Endothelial cell of umbilical vein (primary cell): ENCODE results near the gene ALG6. TPM values are rescaled to one million over a fixed set of nuclear protein-coding genes. Genes with fewer than 3 reads are reported as not detected.

Source experiments
- BruUV-seq: library from RNA; stranded (reverse); fragments of 400-500 nt; replicated peaks from 2 replicates; lab custom pipeline; 2021; lab: Mats Ljungman, UMichigan
- CTCF ChIA-PET: fragments of 300-600, 350-600 bp; sonication (Branson Sonifier 250); formaldehyde crosslinking; loops from one replicate; lab custom pipeline; 2021; ENCODE audit warnings: antibody characterized with exemption, inconsistent platforms; lab: Charles Lee
- POLR2A ChIA-PET: fragments of 300-600, 350-600 bp; sonication (Branson Sonifier 250); formaldehyde crosslinking; loops from one replicate; lab custom pipeline; 2021; ENCODE audit warnings: antibody characterized with exemption, inconsistent platforms; lab: Charles Lee
- DNase-seq: peaks from one replicate; pipeline ENCODE4 v3.0.0-alpha.2; 2011; ENCODE audit warnings: low read depth, low spot score
- FAIRE-seq: peaks from 2 replicates; lab custom pipeline; 2011; peaks lifted over from hg19 to GRCh38; lab: Jason Lieb, UNC
- H2AFZ ChIP-seq: 2 replicates; pipeline ENCODE4 v1.6.0; 2012; ENCODE audit warnings: low read depth, low read length, control low read depth, inconsistent platforms
- H3K27ac ChIP-seq: 2 replicates; pipeline ENCODE4 v1.5.1; 2011; ENCODE audit warnings: low read depth, mild to moderate bottlenecking, control low read depth, low read length, moderate library complexity; ENCODE audit not compliant: insufficient read depth
- H3K27me3 ChIP-seq, 2 experiments: 2 replicates each; pipeline versions ENCODE4 v1.6.0 to v1.6.1; 2011; ENCODE audit warnings: low read length in 2 of 2, mixed read lengths in 1 of 2; ENCODE audit not compliant: control insufficient read depth in 2 of 2, insufficient read depth in 2 of 2
- H3K36me3 ChIP-seq, 2 experiments: 2 replicates in 1 of 2; 3 replicates in 1 of 2; pipeline ENCODE4 v1.5.1; 2011; ENCODE audit warnings: low read length in 2 of 2, mild to moderate bottlenecking in 1 of 2, moderate library complexity in 1 of 2; ENCODE audit not compliant: control insufficient read depth in 2 of 2, insufficient read depth in 2 of 2; ENCODE audit errors: extremely low read depth in 1 of 2
- H3K4me1 ChIP-seq: 3 replicates; pipeline ENCODE4 v1.5.1; 2011; ENCODE audit warnings: mild to moderate bottlenecking, low read length; ENCODE audit not compliant: control insufficient read depth, insufficient read depth; ENCODE audit errors: extremely low read depth
- H3K4me2 ChIP-seq: 2 replicates; pipeline ENCODE4 v1.6.1; 2011; ENCODE audit warnings: low read length, control low read depth, mixed read lengths; ENCODE audit not compliant: insufficient read depth
- H3K4me3 ChIP-seq, 3 experiments: fragments of 200-600 bp in 1 of 3; sonication (generic), shearing (Covaris generic) in 1 of 3; replicated peaks in 1 of 3; 2 replicates each; pipeline ENCODE4 v1.5.1; 2011 to 2016; ENCODE audit warnings: control low read depth in 3 of 3, low read length in 3 of 3, mild to moderate bottlenecking in 2 of 3, inconsistent platforms in 1 of 3, low read depth in 1 of 3, moderate library complexity in 1 of 3; ENCODE audit not compliant: insufficient read depth in 1 of 3
- H3K79me2 ChIP-seq: 2 replicates; pipeline ENCODE4 v1.6.0; 2012; ENCODE audit warnings: low read length, inconsistent platforms; ENCODE audit not compliant: control insufficient read depth, insufficient read depth
- H3K9ac ChIP-seq: replicated peaks from 2 replicates; pipeline ENCODE3; 2011; ENCODE audit warnings: low read length, control low read depth; ENCODE audit not compliant: insufficient read depth; ENCODE audit errors: extremely low read depth
- H3K9me1 ChIP-seq: replicated peaks from 3 replicates; pipeline ENCODE4 v1.6.0; 2011; ENCODE audit warnings: mild to moderate bottlenecking, low read length; ENCODE audit not compliant: control insufficient read depth, insufficient read depth; ENCODE audit errors: extremely low read depth
- H3K9me3 ChIP-seq: replicated peaks from 2 replicates; pipeline ENCODE4 v1.5.1; 2012; ENCODE audit warnings: low read length, inconsistent platforms; ENCODE audit not compliant: control insufficient read depth, insufficient read depth
- H4K20me1 ChIP-seq: replicated peaks from 2 replicates; pipeline ENCODE3; 2011; ENCODE audit warnings: mild to moderate bottlenecking, low read length; ENCODE audit not compliant: control insufficient read depth, insufficient read depth; ENCODE audit errors: extremely low read depth
- EZH2 ChIP-seq: IDR thresholded peaks from 2 replicates; pipeline ENCODE4 v1.6.1; 2012; ENCODE audit warnings: borderline replicate concordance, low read depth, mild to moderate bottlenecking, moderate library complexity, low read length, inconsistent platforms; ENCODE audit not compliant: severe bottlenecking
- MAX ChIP-seq: IDR thresholded peaks from 2 replicates; pipeline ENCODE4 v1.6.1; 2011; ENCODE audit not compliant: insufficient read depth, insufficient read length
- POLR2A ChIP-seq: IDR thresholded peaks from 2 replicates; pipeline ENCODE4 v1.6.1; 2012; ENCODE audit warnings: low read depth, mild to moderate bottlenecking, control low read depth, low read length
- dilution Hi-C: fragments of 300-500 bp; cut with MboI; formaldehyde crosslinking; loops from one replicate; pipeline ENCODE4 v1.15.0; 2019; ENCODE audit warnings: low sequenced_read_pairs; ENCODE audit not compliant: extremely low pct_ligation_motif_present
- intact Hi-C: fragments of 100-400 bp; cut with micrococcal nuclease; formaldehyde crosslinking; loops from one replicate; pipeline ENCODE4 v1.10.0; 2022
- polyA plus RNA-seq, 4 experiments: library from polyadenylated mRNA; depleted of rRNA in 3 of 4; stranded (reverse) in 3 of 4; unstranded in 1 of 4; fragments of >200 nt; gene quantifications; 2 replicates each; pipeline versions ENCODE4 v1.2.1 to v1.2.3, GENCODE V29; 2011 to 2012; ENCODE audit warnings: missing spikeins in 1 of 4
- total RNA-seq: library from RNA; stranded (reverse); gene quantifications from 2 replicates; pipeline ENCODE4 v1.2.3, GENCODE V29; 2021

ALG6 gene
- total and polyA plus RNA-seq, 2 donors (not counting 3 experiments of a cell fraction or from before 2014, with no cell fraction given) = 14.4 to 17.3 TPM

DNA sequence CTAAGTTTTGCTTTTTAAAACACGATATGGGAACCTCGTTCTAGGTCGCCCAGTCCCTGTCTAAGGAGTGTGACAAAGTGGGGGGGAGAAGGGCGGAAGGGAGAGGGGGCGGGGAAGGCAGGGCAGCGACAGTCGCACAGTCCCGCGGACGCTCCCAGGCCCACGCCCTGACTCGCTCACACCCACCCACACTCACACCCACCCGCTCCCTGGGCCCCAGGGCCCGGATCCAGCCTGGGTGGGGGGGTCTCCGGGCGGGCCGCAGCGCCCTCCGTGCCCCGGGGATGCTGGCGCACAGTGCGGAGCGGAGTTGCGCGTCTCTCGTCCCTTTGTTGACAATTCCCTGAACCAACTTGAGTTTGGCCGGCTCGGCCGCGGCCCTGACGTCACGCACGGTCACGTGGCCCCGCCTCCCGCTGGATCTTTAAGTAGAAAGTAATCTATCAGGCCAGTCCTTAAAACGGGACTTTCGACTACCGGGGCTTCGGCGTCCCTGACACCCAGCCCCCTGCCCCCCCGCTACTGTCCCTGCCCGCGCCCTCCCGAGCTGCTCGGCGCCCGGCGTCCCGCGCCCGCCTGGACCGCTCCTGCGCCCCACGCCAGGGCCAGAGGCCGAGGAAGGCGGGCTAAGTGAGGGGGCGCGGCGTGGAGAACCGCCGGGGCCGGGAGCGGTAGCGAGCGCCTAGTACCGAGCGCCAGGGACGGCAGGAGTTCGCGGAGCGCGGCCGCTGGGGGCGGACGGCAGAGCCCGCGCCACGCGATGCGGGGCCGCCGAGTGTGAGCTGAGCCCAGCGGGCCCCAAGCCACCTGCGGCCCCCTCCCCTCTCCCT is 45.1 kb upstream of the ALG6 start, which contains the start of gene FOXD3:
FOXD3 (plus strand) TSS at position 454 of the 830 bp plus-strand sequence. CDS start 492 bp downstream, outside the sequence.
- intact Hi-C loops = loop anchor here (5.0 kb wide), 1 partner anchor 925 kb away; no protein-coding TSS in a partner anchor
- Histone ChIP-seq H3K9me3 (no peaks in the 10 kb centered on the region), H3K79me2 (no peaks in the 10 kb centered on the region), H3K9me1 (no peaks in the 10 kb centered on the region), H4K20me1 (peaks cover 9% of the 10 kb centered on the region), H3K4me1 (peaks cover 2% of the 10 kb centered on the region), H3K36me3 (no peaks in the 10 kb centered on the region), H3K4me3 (peak within 1 kb of the TSS; percentile 29 to 34 (median 30)), H3K27ac (no peak within 1 kb of the TSS), H2AFZ (peak within 1 kb of the TSS; percentile 73), H3K9ac (no peak within 1 kb of the TSS), H3K27me3 (peaks cover 78 to 100% of the 10 kb centered on the region in 2 experiments), H3K4me2 (peak within 1 kb of the TSS; percentile 49)
- POLR2A ChIA-PET = no interaction called here
- CTCF ChIA-PET = interaction anchor here (1.4 to 1.6 kb wide), 2 partner anchors 8 to 216 kb away, joined by 3 to 5 read pairs; no protein-coding TSS in a partner anchor
- TF ChIP-seq MAX (peak; percentile 82), POLR2A (no peak)
- peak; percentile 58 for FAIRE-seq
- BruUV-seq = no TSS peak
- dilution Hi-C loops = no loop called here
- DNase-seq = peak; percentile 46

- no peaks in the 10 kb centered on the region for H3K4me1 ChIP-seq
- TF ChIP-seq MAX (no peak), EZH2 (peak; percentile 100)
- intact Hi-C loops = loop anchor here (5.0 kb wide), 1 partner anchor 924 kb away; no protein-coding TSS in a partner anchor
- H3K9me1 ChIP-seq = no peaks in the 10 kb centered on the region
- H2AFZ ChIP-seq = peak overlapping the region; percentile 14
- no peaks in the 10 kb centered on the region for H3K9me3 ChIP-seq
- no peak overlapping the region for H3K9ac ChIP-seq
- BruUV-seq = no TSS peak
- ChIA-PET POLR2A (no interaction called here), CTCF (interaction anchor here (1.6 kb wide), 1 partner anchor 215 kb away, joined by 5 read pairs; no protein-coding TSS in a partner anchor)
- H3K36me3 ChIP-seq = no peaks in the 10 kb centered on the region
- H3K79me2 ChIP-seq = no peaks in the 10 kb centered on the region
- DNase-seq = no peak
- dilution Hi-C loops = no loop called here
- H3K27ac ChIP-seq = no peak overlapping the region
- FAIRE-seq = no peak
- H4K20me1 ChIP-seq = peaks cover 9% of the 10 kb centered on the region
- H3K4me3 ChIP-seq = peak overlapping the region in 2 of 3 experiments; percentile 2 to 34
- peak overlapping the region; percentile 49 for H3K4me2 ChIP-seq
- H3K27me3 ChIP-seq = peaks cover 78 to 100% of the 10 kb centered on the region in 2 experiments
These were observed 44.2 kb upstream of the ALG6 start for GRCh38 chr1:63322944-63323864.
